ENCODE data around the gene VEGFD.

GRCh38 chrX:15349046-15349445 lies 35.2 kb downstream of the VEGFD start:
- TF ChIP-seq POLR2A (IDR thresholded peaks at IDR 0.05; ENCODE audit: low read depth, low read length) (no peak), MYC (IDR thresholded peaks at IDR 0.05; ENCODE audit: low read depth, low read length) (no peak), MAX (IDR thresholded peaks at IDR 0.05; ENCODE audit: insufficient read depth, insufficient read length) (no peak), POLR2AphosphoS5 (IDR thresholded peaks at IDR 0.05; ENCODE audit: insufficient read depth, low read depth, low read length) (no peak), GATA2 (IDR thresholded peaks at IDR 0.05; ENCODE audit: insufficient read depth, insufficient read length, low read depth, low read length) (no peak), JUN (IDR thresholded peaks at IDR 0.05; ENCODE audit: borderline replicate concordance, insufficient read depth, insufficient read length, low read depth) (no peak)
- TF ChIP-seq, protein P1, sequence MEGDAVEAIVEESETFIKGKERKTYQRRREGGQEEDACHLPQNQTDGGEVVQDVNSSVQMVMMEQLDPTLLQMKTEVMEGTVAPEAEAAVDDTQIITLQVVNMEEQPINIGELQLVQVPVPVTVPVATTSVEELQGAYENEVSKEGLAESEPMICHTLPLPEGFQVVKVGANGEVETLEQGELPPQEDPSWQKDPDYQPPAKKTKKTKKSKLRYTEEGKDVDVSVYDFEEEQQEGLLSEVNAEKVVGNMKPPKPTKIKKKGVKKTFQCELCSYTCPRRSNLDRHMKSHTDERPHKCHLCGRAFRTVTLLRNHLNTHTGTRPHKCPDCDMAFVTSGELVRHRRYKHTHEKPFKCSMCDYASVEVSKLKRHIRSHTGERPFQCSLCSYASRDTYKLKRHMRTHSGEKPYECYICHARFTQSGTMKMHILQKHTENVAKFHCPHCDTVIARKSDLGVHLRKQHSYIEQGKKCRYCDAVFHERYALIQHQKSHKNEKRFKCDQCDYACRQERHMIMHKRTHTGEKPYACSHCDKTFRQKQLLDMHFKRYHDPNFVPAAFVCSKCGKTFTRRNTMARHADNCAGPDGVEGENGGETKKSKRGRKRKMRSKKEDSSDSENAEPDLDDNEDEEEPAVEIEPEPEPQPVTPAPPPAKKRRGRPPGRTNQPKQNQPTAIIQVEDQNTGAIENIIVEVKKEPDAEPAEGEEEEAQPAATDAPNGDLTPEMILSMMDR (IDR thresholded peaks at IDR 0.05; ENCODE audit: extremely low read depth in 1 of 2, insufficient read depth in 1 of 2, low read depth in 1 of 2, low read length in 2 of 2): peak; percentile 15 to 38
